Ovary (tissue), 9 donors: ENCODE results near the gene VPS8. TPM values are rescaled to one million over a fixed set of nuclear protein-coding genes. Genes with fewer than 3 reads are reported as not detected.

ENCODE experiments used
- DNase-seq, 5 donors: peaks; one replicate each; pipeline ENCODE4 v3.0.0-alpha.2; 2019 to 2020
- H3K27ac ChIP-seq, 2 donors: fragments of 200-600 bp; one replicate each; pipeline versions ENCODE4 v1.5.1 to v1.8.0; 2019 to 2022
- H3K27me3 ChIP-seq: fragments of 200-600 bp; one replicate; pipeline ENCODE4 v1.8.0; 2022
- H3K36me3 ChIP-seq: fragments of 200-600 bp; sonication (generic); one replicate; pipeline ENCODE4 v1.5.1; 2019
- H3K4me1 ChIP-seq: one replicate; pipeline ENCODE4 v1.8.1; 2013; ENCODE audit warnings: mild to moderate bottlenecking, moderate library complexity; ENCODE audit not compliant: insufficient read depth
- H3K4me3 ChIP-seq: fragments of 200-600 bp; sonication (generic); one replicate; pipeline ENCODE4 v1.5.1; 2017
- H3K9me3 ChIP-seq, 2 donors: fragments of 200-600 bp in 1 of 2; sonication (generic) in 1 of 2; one replicate each; pipeline versions ENCODE4 v1.5.1 to v1.8.1; 2013 to 2019; ENCODE audit warnings: mild to moderate bottlenecking in 1 of 2, moderate library complexity in 1 of 2
- CTCF ChIP-seq, 3 donors: fragments of 450-650 bp in 2 of 3; fragments of 200-600 bp in 1 of 3; IDR thresholded peaks; one replicate each; pipeline versions ENCODE4 v1.5.1 to v1.8.0; 2016 to 2022; ENCODE audit warnings: antibody characterized with exemption in 3 of 3, mild to moderate bottlenecking in 1 of 3
- EP300 ChIP-seq: sonication (generic); formaldehyde crosslinking; IDR thresholded peaks from one replicate; pipeline ENCODE4 v1.6.1; 2017; ENCODE audit warnings: antibody characterized with exemption
- POLR2A ChIP-seq: fragments of 450-650 bp; IDR thresholded peaks from one replicate; pipeline ENCODE4 v1.6.1; 2017; ENCODE audit warnings: antibody characterized with exemption, mild to moderate bottlenecking, moderate library complexity
- WGBS, 3 donors: extraction: QIAGEN DNeasy Blood & Tissue Kit in 1 of 3; methylation state at CpG; one replicate each; pipeline versions ENCODE4 v1.1.5 to v1.1.7; 2013 to 2017; 5-methylcytosine and 5-hydroxymethylcytosine counted together
- intact Hi-C, 4 donors: fragments of 100-400 bp; cut with DNase I; formaldehyde crosslinking; loops; one replicate each; pipeline versions ENCODE4 v1.11.0 to v1.15.1; 2022 to 2023
- polyA plus RNA-seq, 2 donors: library from polyadenylated mRNA; stranded (reverse); fragments of 200-250 nt in 1 of 2; fragments of 350-450 nt in 1 of 2; fragmentation: Illumina TruSeq in 1 of 2; extraction: RNeasy Lipid Tissue Mini Kit (QIAGEN cat#74804) in 1 of 2; gene quantifications; one replicate each; pipeline ENCODE4 v1.2.3, GENCODE V29; 2013 to 2014
- total RNA-seq, 7 donors: library from RNA; depleted of rRNA in 2 of 7; stranded (reverse); fragments of >200 nt in 2 of 7; fragmentation: NEBNext Ultra II Directional in 3 of 7; extraction: Animal tissue kit (Norgen Biotek cat#: 25700) in 3 of 7; gene quantifications; one replicate each; pipeline versions ENCODE4 v1.1.0 to v1.2.4, GENCODE V29; 2016 to 2023
- donor health status: DM: no; HTN: no; CAD: no; lungs with moderate emphysema.
- donor health status: DM: no; HTN: no; CAD: no.
- donor health status: Bipolar disorder and iron deficiency.
- donor health status: DM: yes; HTN: yes; CAD: no.
- donor health status: DM: no; HTN: no; CAD: no.
- donor health status: DM: yes; HTN: yes; CAD: no.

Gene VPS8
- total and polyA plus RNA-seq, 9 donors, result 15.0 to 58.8 (median 42.7) TPM

- Histone ChIP-seq H3K4me3 (no peak overlapping the region), H3K27me3 (no peaks in the 10 kb centered on the region), H3K9me3 (no peaks in the 10 kb centered on the region), H3K4me1 (no peaks in the 10 kb centered on the region), H3K36me3 (no peaks in the 10 kb centered on the region), H3K27ac (no peak overlapping the region)
- DNase-seq, result no peak
- intact Hi-C loops, result no loop called here
- TF ChIP-seq EP300 (no peak), CTCF (IDR thresholded peaks at IDR 0.05) (no peak), POLR2A (no peak)
- 91 to 98% (median 97%) methylated on average over 2 of the region's 2 CpGs for WGBS, 3 donors
These were observed 75.6 kb downstream of the VPS8 start for GRCh38 chr3:184887574-184887973.

- H3K36me3 ChIP-seq, result no peaks in the 10 kb centered on the region
- H3K27me3 ChIP-seq, result no peaks in the 10 kb centered on the region
- WGBS, 3 donors, result 82 to 89% (median 84%) methylated on average over 6 of the region's 6 CpGs
- H3K27ac ChIP-seq, result no peak overlapping the region
- DNase-seq, result no peak
- no peaks in the 10 kb centered on the region for H3K4me1 ChIP-seq
- no peaks in the 10 kb centered on the region for H3K9me3 ChIP-seq
- H3K4me3 ChIP-seq, result no peak overlapping the region
- intact Hi-C loops, result no loop called here
- TF ChIP-seq EP300, result no peak
- TF ChIP-seq POLR2A, result no peak
- no peak for TF ChIP-seq CTCF (IDR thresholded peaks at IDR 0.05)
These were observed 77.4 kb downstream of the VPS8 start for GRCh38 chr3:184889312-184889904.

- H3K4me1 ChIP-seq, result no peaks in the 10 kb centered on the region
- no peaks in the 10 kb centered on the region for H3K36me3 ChIP-seq
- TF ChIP-seq EP300 (no peak), POLR2A (no peak)
- H3K9me3 ChIP-seq, result no peaks in the 10 kb centered on the region
- no peaks in the 10 kb centered on the region for H3K27me3 ChIP-seq
- intact Hi-C loops, result no loop called here
- DNase-seq, result no peak
- H3K27ac ChIP-seq, result no peak overlapping the region
- WGBS, 3 donors, result 94 to 98% (median 97%) methylated on average over 1 of the region's 1 CpG
- H3K4me3 ChIP-seq, result no peak overlapping the region
These were observed 82.1 kb downstream of the VPS8 start for GRCh38 chr3:184894051-184894450.

- Histone ChIP-seq H3K27me3 (no peaks in the 10 kb centered on the region), H3K36me3 (no peaks in the 10 kb centered on the region), H3K4me3 (no peak overlapping the region), H3K9me3 (no peaks in the 10 kb centered on the region), H3K27ac (no peak overlapping the region), H3K4me1 (no peaks in the 10 kb centered on the region)
- intact Hi-C loops, result no loop called here
- TF ChIP-seq EP300, result no peak
- no peak for TF ChIP-seq CTCF (IDR thresholded peaks at IDR 0.05)
- no peak for TF ChIP-seq POLR2A
- 91 to 100% (median 96%) methylated on average over 4 of the region's 4 CpGs for WGBS, 3 donors
- no peak for DNase-seq
These were observed 83.4 kb downstream of the VPS8 start for GRCh38 chr3:184895350-184895749.

GRCh38 chr3:184896336-184896735 lies 84.4 kb downstream of the VPS8 start:
- Histone ChIP-seq H3K4me1 (no peaks in the 10 kb centered on the region), H3K27ac (no peak overlapping the region), H3K9me3 (no peaks in the 10 kb centered on the region), H3K36me3 (no peaks in the 10 kb centered on the region), H3K4me3 (no peak overlapping the region), H3K27me3 (no peaks in the 10 kb centered on the region)
- WGBS, 3 donors, result 76 to 83% (median 82%) methylated on average over 2 of the region's 2 CpGs
- TF ChIP-seq POLR2A (no peak), EP300 (no peak), CTCF (IDR thresholded peaks at IDR 0.05) (no peak)
- DNase-seq, result no peak
- intact Hi-C loops, result no loop called here
